NCI-H1105 treated with DMSO at 0.1 percent for 48 hours (cell line): ENCODE data around the gene OSBP2.

Experiments
- DNase-seq: peaks from one replicate; lab custom pipeline; 2025; lab: John Stamatoyannopoulos, UW

The OSBP2 gene

GRCh38 chr22:30941363-30941740 is 246.7 kb downstream of the OSBP2 start:
- DNase-seq = no peak

- DNase-seq = no peak
Observed at GRCh38 chr22:30943368-30943767, 248.7 kb downstream of the OSBP2 start.

- DNase-seq = no peak
Observed at GRCh38 chr22:30944986-30945385, 250.3 kb downstream of the OSBP2 start.

- no peak for DNase-seq
Observed at GRCh38 chr22:30945653-30946052, 251.0 kb downstream of the OSBP2 start.

- no peak for DNase-seq
Observed at GRCh38 chr22:30946354-30946753, 251.7 kb downstream of the OSBP2 start.

- peak; percentile 31 for DNase-seq
Observed at GRCh38 chr22:30947173-30947815, 252.6 kb downstream of the OSBP2 start.

- peak; percentile 25 for DNase-seq
Observed at GRCh38 chr22:30947816-30948454, 253.3 kb downstream of the OSBP2 start.

GRCh38 chr22:30948930-30949342 is 254.3 kb downstream of the OSBP2 start:
- no peak for DNase-seq

GRCh38 chr22:30949934-30950660 is 255.4 kb downstream of the OSBP2 start:
- no peak for DNase-seq

GRCh38 chr22:30953206-30953605 is 258.5 kb downstream of the OSBP2 start:
- DNase-seq = no peak

- no peak for DNase-seq
Observed at GRCh38 chr22:30955153-30955552, 260.5 kb downstream of the OSBP2 start.
